DND-41 (cell line): ENCODE data around the gene CLDND1.

Source experiments
- ATAC-seq: fragments of 200-7000 bp; cut with Tn5 transposase; 3 replicates; pipeline ENCODE4 v1.9.1; 2021; ENCODE audit warnings: low read depth; ENCODE audit not compliant: insufficient read depth
- DNase-seq: peaks from one replicate; pipeline ENCODE4 v3.0.0-alpha.2; 2020
- H2AFZ ChIP-seq: 2 replicates; pipeline ENCODE4 v1.6.0; 2012; ENCODE audit warnings: low read depth, low read length
- H3K27ac ChIP-seq: 2 replicates; pipeline ENCODE4 v1.5.1; 2012; ENCODE audit warnings: low read length, inconsistent platforms
- H3K27me3 ChIP-seq: fragments of 200-600 bp; sonication (generic); 2 replicates; pipeline ENCODE4 v1.6.0; 2012; ENCODE audit warnings: low read length, mild to moderate bottlenecking, inconsistent platforms; ENCODE audit not compliant: insufficient read depth, poor library complexity
- H3K36me3 ChIP-seq: 2 replicates; pipeline ENCODE4 v1.5.1; 2012; ENCODE audit warnings: low read length, inconsistent platforms; ENCODE audit not compliant: insufficient read depth
- H3K4me1 ChIP-seq: 2 replicates; pipeline ENCODE4 v1.5.1; 2012; ENCODE audit warnings: mild to moderate bottlenecking, low read length; ENCODE audit not compliant: insufficient read depth
- H3K4me2 ChIP-seq: 2 replicates; pipeline ENCODE4 v1.6.0; 2012; ENCODE audit warnings: mild to moderate bottlenecking, moderate library complexity, low read length, inconsistent platforms; ENCODE audit not compliant: insufficient read depth
- H3K4me3 ChIP-seq, 2 experiments: fragments of 200-600 bp in 1 of 2; shearing (Covaris generic) in 1 of 2; 2 replicates each; pipeline ENCODE4 v1.5.1; 2012 to 2016; ENCODE audit warnings: inconsistent platforms in 2 of 2, low read length in 2 of 2, mild to moderate bottlenecking in 2 of 2, low read depth in 1 of 2, moderate library complexity in 1 of 2
- H3K79me2 ChIP-seq: 2 replicates; pipeline ENCODE4 v1.6.0; 2012; ENCODE audit warnings: low read length, inconsistent platforms; ENCODE audit not compliant: insufficient read depth
- H3K9ac ChIP-seq: 2 replicates; pipeline ENCODE4 v1.6.0; 2012; ENCODE audit warnings: low read depth, mild to moderate bottlenecking, inconsistent platforms, low read length, moderate library complexity
- H3K9me3 ChIP-seq: 2 replicates; pipeline ENCODE4 v1.5.1; 2012; ENCODE audit warnings: low read length, moderate library complexity, mild to moderate bottlenecking, inconsistent platforms; ENCODE audit not compliant: insufficient read depth, severe bottlenecking
- H4K20me1 ChIP-seq: 2 replicates; pipeline ENCODE4 v1.6.0; 2012; ENCODE audit warnings: low read length; ENCODE audit not compliant: insufficient read depth
- CTCF ChIP-seq: IDR thresholded peaks from 2 replicates; pipeline ENCODE4 v1.5.1; 2012; ENCODE audit warnings: borderline replicate concordance, low read length, moderate library complexity, mild to moderate bottlenecking; ENCODE audit not compliant: poor library complexity, severe bottlenecking; ENCODE audit errors: extremely low read depth
- EZH2 ChIP-seq: IDR thresholded peaks from 3 replicates; pipeline ENCODE4 v1.6.1; 2012; ENCODE audit warnings: borderline replicate concordance, low read depth, mild to moderate bottlenecking, moderate library complexity, low read length, inconsistent platforms; ENCODE audit not compliant: severe bottlenecking

Gene CLDND1

GRCh38 chr3:98558100-98558827 lies 35.6 kb upstream of the CLDND1 start:
- Histone ChIP-seq H3K79me2 (no peaks in the 10 kb centered on the region), H3K36me3 (no peaks in the 10 kb centered on the region), H3K27ac (no peak overlapping the region), H2AFZ (no peak overlapping the region), H3K4me1 (peaks cover 9% of the 10 kb centered on the region), H3K9me3 (no peaks in the 10 kb centered on the region), H3K4me3 (no peak overlapping the region), H4K20me1 (no peaks in the 10 kb centered on the region), H3K27me3 (peaks cover 5% of the 10 kb centered on the region), H3K4me2 (no peak overlapping the region), H3K9ac (no peak overlapping the region)
- ATAC-seq (no peak), DNase-seq (no peak)
- TF ChIP-seq CTCF (no peak), EZH2 (no peak)

- DNase-seq (no peak), ATAC-seq (no peak)
- H3K27ac ChIP-seq = no peak overlapping the region
- no peak overlapping the region for H3K4me2 ChIP-seq
- no peaks in the 10 kb centered on the region for H4K20me1 ChIP-seq
- no peak for TF ChIP-seq EZH2
- TF ChIP-seq CTCF = no peak
- no peaks in the 10 kb centered on the region for H3K9me3 ChIP-seq
- H3K4me1 ChIP-seq = peaks cover 7% of the 10 kb centered on the region
- no peaks in the 10 kb centered on the region for H3K79me2 ChIP-seq
- H2AFZ ChIP-seq = no peak overlapping the region
- no peak overlapping the region for H3K4me3 ChIP-seq
- H3K27me3 ChIP-seq = peaks cover 7% of the 10 kb centered on the region
- H3K36me3 ChIP-seq = no peaks in the 10 kb centered on the region
- H3K9ac ChIP-seq = no peak overlapping the region
Observed at GRCh38 chr3:98557324-98558010, 34.8 kb upstream of the CLDND1 start.

- no peaks in the 10 kb centered on the region for H3K4me1 ChIP-seq
- ATAC-seq (peak; percentile 70), DNase-seq (peak; percentile 13)
- no peak overlapping the region for H3K27ac ChIP-seq
- no peaks in the 10 kb centered on the region for H3K9me3 ChIP-seq
- H3K79me2 ChIP-seq = no peaks in the 10 kb centered on the region
- H2AFZ ChIP-seq = no peak overlapping the region
- no peak overlapping the region for H3K4me2 ChIP-seq
- no peaks in the 10 kb centered on the region for H4K20me1 ChIP-seq
- peaks cover 7% of the 10 kb centered on the region for H3K27me3 ChIP-seq
- H3K4me3 ChIP-seq = no peak overlapping the region
- H3K9ac ChIP-seq = no peak overlapping the region
- H3K36me3 ChIP-seq = no peaks in the 10 kb centered on the region
- TF ChIP-seq CTCF (no peak), EZH2 (no peak)
Observed at GRCh38 chr3:98556164-98557130, 33.7 kb upstream of the CLDND1 start.
